LNCAP (cell line): ENCODE data around the gene PKNOX2.

ENCODE experiments used
- CTCF ChIP-seq: fragments of 450-650 bp; IDR thresholded peaks from 2 replicates; pipeline ENCODE4 v1.5.1; 2017; ENCODE audit warnings: mild to moderate bottlenecking

PKNOX2 gene

GRCh38 chr11:125429807-125430678 is 265.5 kb downstream of the PKNOX2 start:
- no peak for TF ChIP-seq CTCF

GRCh38 chr11:125431009-125431408 is 266.5 kb downstream of the PKNOX2 start:
- TF ChIP-seq CTCF = no peak

DNA sequence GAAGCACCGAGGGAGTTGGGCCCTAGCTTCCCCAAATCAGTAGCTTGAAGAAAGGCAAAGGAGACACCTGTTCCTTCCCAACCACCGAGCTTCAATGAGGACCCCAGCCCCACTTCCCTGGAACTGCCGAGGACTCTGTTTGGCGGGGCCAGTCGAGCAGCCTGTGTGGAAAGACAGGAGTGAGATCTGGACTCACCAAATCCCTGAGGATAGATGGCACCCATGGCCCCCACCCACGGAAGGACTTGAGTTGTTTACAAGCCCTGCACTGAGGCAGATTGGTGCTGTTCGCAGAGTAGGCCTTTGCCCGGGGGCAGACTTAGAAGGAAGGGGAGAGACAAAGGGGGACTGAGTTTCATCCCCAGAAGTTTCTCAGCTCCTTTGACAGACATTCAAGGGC is 266.9 kb downstream of the PKNOX2 start:
- no peak for TF ChIP-seq CTCF

GRCh38 chr11:125433454-125434121 is 269.0 kb downstream of the PKNOX2 start:
- TF ChIP-seq CTCF = peak; percentile 70

- no peak for TF ChIP-seq CTCF
These were observed 271.1 kb downstream of the PKNOX2 start for GRCh38 chr11:125435461-125436238.

DNA sequence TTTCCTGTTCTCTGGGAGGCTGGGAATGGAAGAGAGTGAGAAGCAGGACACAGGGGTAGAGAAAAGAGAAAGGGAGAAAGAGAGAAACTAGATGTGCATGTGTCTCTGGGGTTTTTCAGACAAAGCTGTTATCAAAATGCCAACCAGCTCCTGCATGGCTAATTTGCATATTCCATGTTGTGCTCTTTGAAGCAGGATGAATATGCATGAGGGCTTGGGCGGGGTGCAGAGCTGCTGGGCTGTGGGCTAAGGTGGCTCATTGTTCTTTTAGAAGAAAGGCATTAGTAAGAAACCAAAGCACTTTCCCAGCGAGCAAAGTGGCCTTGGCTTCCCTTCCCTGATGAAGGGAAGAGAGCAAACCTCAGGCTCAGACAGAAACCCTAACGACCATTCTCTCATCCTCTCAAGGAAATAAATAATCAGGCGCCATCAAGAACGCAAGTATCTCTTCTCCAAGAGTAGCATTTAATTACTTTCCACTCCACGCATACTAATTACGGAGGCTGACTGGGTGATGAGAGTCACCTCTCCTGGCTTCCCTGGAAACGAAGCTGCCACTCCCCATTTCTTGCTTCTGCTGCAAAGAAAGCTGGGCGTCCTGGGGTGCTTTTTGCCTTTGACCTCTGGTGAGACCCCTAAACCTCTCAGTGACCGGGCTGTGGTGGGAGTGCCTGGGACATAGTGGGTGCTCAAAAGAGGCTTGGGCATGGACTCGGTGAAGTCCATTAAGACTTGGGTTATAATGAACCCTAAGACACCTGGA is 277.3 kb downstream of the PKNOX2 start:
- TF ChIP-seq CTCF = no peak

GRCh38 chr11:125442946-125443345 is 278.4 kb downstream of the PKNOX2 start:
- no peak for TF ChIP-seq CTCF
